ENCODE data around the gene PTBP2.

PTBP2 gene

GRCh38 chr1:96820107-96820506 lies 98.5 kb downstream of the PTBP2 start:
- DNase-seq (ENCODE audit: low spot score in 2 of 2) (no peak), ATAC-seq (ENCODE audit: low read depth) (no peak)
- Mint-ChIP-seq H3K9me3 (no peaks in the 10 kb centered on the region), H3K36me3 (no peaks in the 10 kb centered on the region), H3K27ac (no peak overlapping the region), H3K4me1 (peaks cover 2% of the 10 kb centered on the region), H3K4me3 (no peak overlapping the region), H3K27me3 (no peaks in the 10 kb centered on the region)

GRCh38 chr1:96820671-96821070 lies 99.1 kb downstream of the PTBP2 start:
- Mint-ChIP-seq H3K27me3 (no peaks in the 10 kb centered on the region), H3K9me3 (no peaks in the 10 kb centered on the region), H3K4me3 (no peak overlapping the region), H3K4me1 (peaks cover 2% of the 10 kb centered on the region), H3K36me3 (no peaks in the 10 kb centered on the region), H3K27ac (no peak overlapping the region)
- no peak for ATAC-seq (ENCODE audit: low read depth)
- DNase-seq (ENCODE audit: low spot score in 2 of 2), result no peak

GRCh38 chr1:96825231-96825630 lies 103.6 kb downstream of the PTBP2 start:
- no peaks in the 10 kb centered on the region for H3K36me3 Mint-ChIP-seq
- no peaks in the 10 kb centered on the region for H3K27me3 Mint-ChIP-seq
- no peaks in the 10 kb centered on the region for H3K4me1 Mint-ChIP-seq
- DNase-seq (ENCODE audit: low spot score in 2 of 2), result no peak
- H3K4me3 Mint-ChIP-seq, result no peak overlapping the region
- ATAC-seq (ENCODE audit: low read depth), result no peak
- H3K9me3 Mint-ChIP-seq, result no peaks in the 10 kb centered on the region
- H3K27ac Mint-ChIP-seq, result no peak overlapping the region

- Mint-ChIP-seq H3K27ac (no peak overlapping the region), H3K4me1 (no peaks in the 10 kb centered on the region), H3K4me3 (no peak overlapping the region), H3K27me3 (no peaks in the 10 kb centered on the region), H3K9me3 (no peaks in the 10 kb centered on the region), H3K36me3 (no peaks in the 10 kb centered on the region)
- DNase-seq (ENCODE audit: low spot score in 2 of 2) (no peak), ATAC-seq (ENCODE audit: low read depth) (no peak)
Observed at GRCh38 chr1:96825950-96826576, 104.5 kb downstream of the PTBP2 start.

- DNase-seq (ENCODE audit: low spot score in 2 of 2), result no peak
- Mint-ChIP-seq H3K4me3 (no peak overlapping the region), H3K27ac (no peak overlapping the region), H3K36me3 (no peaks in the 10 kb centered on the region), H3K9me3 (no peaks in the 10 kb centered on the region), H3K27me3 (no peaks in the 10 kb centered on the region), H3K4me1 (no peaks in the 10 kb centered on the region)
- ATAC-seq (ENCODE audit: low read depth), result no peak
Observed at GRCh38 chr1:96833376-96833775, 111.8 kb downstream of the PTBP2 start.

GRCh38 chr1:96834986-96835385 lies 113.4 kb downstream of the PTBP2 start:
- H3K4me3 Mint-ChIP-seq, result no peak overlapping the region
- ATAC-seq (ENCODE audit: low read depth) (no peak), DNase-seq (ENCODE audit: low spot score in 2 of 2) (no peak)
- no peaks in the 10 kb centered on the region for H3K9me3 Mint-ChIP-seq
- no peaks in the 10 kb centered on the region for H3K4me1 Mint-ChIP-seq
- no peaks in the 10 kb centered on the region for H3K27me3 Mint-ChIP-seq
- no peak overlapping the region for H3K27ac Mint-ChIP-seq
- H3K36me3 Mint-ChIP-seq, result no peaks in the 10 kb centered on the region

- DNase-seq (ENCODE audit: low spot score in 2 of 2), result no peak
- Mint-ChIP-seq H3K4me1 (no peaks in the 10 kb centered on the region), H3K9me3 (no peaks in the 10 kb centered on the region), H3K27me3 (no peaks in the 10 kb centered on the region), H3K4me3 (no peak overlapping the region), H3K27ac (no peak overlapping the region), H3K36me3 (no peaks in the 10 kb centered on the region)
- ATAC-seq (ENCODE audit: low read depth), result no peak
Observed at GRCh38 chr1:96837057-96837780, 115.6 kb downstream of the PTBP2 start.

- Mint-ChIP-seq H3K27ac (no peak overlapping the region), H3K27me3 (no peaks in the 10 kb centered on the region), H3K36me3 (no peaks in the 10 kb centered on the region), H3K4me3 (no peak overlapping the region), H3K9me3 (no peaks in the 10 kb centered on the region), H3K4me1 (no peaks in the 10 kb centered on the region)
- no peak for ATAC-seq (ENCODE audit: low read depth)
- no peak for DNase-seq (ENCODE audit: low spot score in 2 of 2)
Observed at GRCh38 chr1:96837781-96838216, 116.2 kb downstream of the PTBP2 start.

- ATAC-seq (ENCODE audit: low read depth) (no peak), DNase-seq (ENCODE audit: low spot score in 2 of 2) (no peak)
- Mint-ChIP-seq H3K27ac (no peak overlapping the region), H3K9me3 (no peaks in the 10 kb centered on the region), H3K36me3 (no peaks in the 10 kb centered on the region), H3K4me3 (no peak overlapping the region), H3K4me1 (peaks cover 2% of the 10 kb centered on the region), H3K27me3 (peaks cover 2% of the 10 kb centered on the region)
Observed at GRCh38 chr1:96840396-96840795, 118.8 kb downstream of the PTBP2 start.

- ATAC-seq (ENCODE audit: low read depth) (no peak), DNase-seq (ENCODE audit: low spot score in 2 of 2) (no peak)
- H3K36me3 Mint-ChIP-seq, result no peaks in the 10 kb centered on the region
- H3K27ac Mint-ChIP-seq, result no peak overlapping the region
- peaks cover 2% of the 10 kb centered on the region for H3K4me1 Mint-ChIP-seq
- H3K4me3 Mint-ChIP-seq, result no peak overlapping the region
- H3K9me3 Mint-ChIP-seq, result no peaks in the 10 kb centered on the region
- peaks cover 2% of the 10 kb centered on the region for H3K27me3 Mint-ChIP-seq
Observed at GRCh38 chr1:96842215-96842614, 120.6 kb downstream of the PTBP2 start.

- Mint-ChIP-seq H3K27me3 (peaks cover 4% of the 10 kb centered on the region), H3K9me3 (no peaks in the 10 kb centered on the region), H3K27ac (no peak overlapping the region), H3K36me3 (no peaks in the 10 kb centered on the region), H3K4me1 (peaks cover 4% of the 10 kb centered on the region), H3K4me3 (no peak overlapping the region)
- DNase-seq (ENCODE audit: low spot score in 2 of 2), result no peak
- ATAC-seq (ENCODE audit: low read depth), result no peak
Observed at GRCh38 chr1:96843196-96843595, 121.6 kb downstream of the PTBP2 start.

- H3K9me3 Mint-ChIP-seq, result no peaks in the 10 kb centered on the region
Observed at GRCh38 chr1:96843601-96844000, 122.0 kb downstream of the PTBP2 start.

GRCh38 chr1:96845464-96845863 lies 123.9 kb downstream of the PTBP2 start:
- H3K9me3 Mint-ChIP-seq, result no peaks in the 10 kb centered on the region
- peaks cover 5% of the 10 kb centered on the region for H3K4me1 Mint-ChIP-seq
- ATAC-seq (ENCODE audit: low read depth), result no peak
- H3K27me3 Mint-ChIP-seq, result peaks cover 6% of the 10 kb centered on the region
- H3K4me3 Mint-ChIP-seq, result no peak overlapping the region
- no peaks in the 10 kb centered on the region for H3K36me3 Mint-ChIP-seq
- H3K27ac Mint-ChIP-seq, result no peak overlapping the region
- no peak for DNase-seq (ENCODE audit: low spot score in 2 of 2)

More at GRCh38 chr1:96843601-96844000, 122.0 kb downstream of the PTBP2 start:
- Mint-ChIP-seq H3K4me1 (peaks cover 5% of the 10 kb centered on the region), H3K27ac (no peak overlapping the region), H3K36me3 (no peaks in the 10 kb centered on the region), H3K27me3 (peaks cover 6% of the 10 kb centered on the region), H3K4me3 (no peak overlapping the region)
- ATAC-seq (ENCODE audit: low read depth) (no peak), DNase-seq (ENCODE audit: low spot score in 2 of 2) (no peak)

- no peak overlapping the region for H3K4me3 Mint-ChIP-seq
- peaks cover 4% of the 10 kb centered on the region for H3K27me3 Mint-ChIP-seq
- no peaks in the 10 kb centered on the region for H3K36me3 Mint-ChIP-seq
- H3K9me3 Mint-ChIP-seq, result peaks cover 9% of the 10 kb centered on the region
- no peak for ATAC-seq (ENCODE audit: low read depth)
- no peak overlapping the region for H3K27ac Mint-ChIP-seq
- DNase-seq (ENCODE audit: low spot score in 2 of 2), result no peak
- no peaks in the 10 kb centered on the region for H3K4me1 Mint-ChIP-seq
Observed at GRCh38 chr1:96861836-96862235, 140.3 kb downstream of the PTBP2 start.

- H3K9me3 Mint-ChIP-seq, result peaks cover 7% of the 10 kb centered on the region
- H3K36me3 Mint-ChIP-seq, result no peaks in the 10 kb centered on the region
- DNase-seq (ENCODE audit: low spot score in 2 of 2), result no peak
- ATAC-seq (ENCODE audit: low read depth), result no peak
- H3K27ac Mint-ChIP-seq, result no peak overlapping the region
- no peak overlapping the region for H3K4me3 Mint-ChIP-seq
- no peaks in the 10 kb centered on the region for H3K4me1 Mint-ChIP-seq
- H3K27me3 Mint-ChIP-seq, result peaks cover 4% of the 10 kb centered on the region
Observed at GRCh38 chr1:96863449-96863848, 141.9 kb downstream of the PTBP2 start.
